HepG2 (cell line): ENCODE results near the gene SWI5. TPM values are rescaled to one million over a fixed set of nuclear protein-coding genes. Genes with fewer than 3 reads are reported as not detected.

Experiments
- CBX5 ChIP-seq: sonication (generic); formaldehyde crosslinking; IDR thresholded peaks from 2 replicates; pipeline ENCODE4 v1.4.0; 2020; ENCODE audit warnings: missing genetic modification reagents, borderline replicate concordance
- CENPX ChIP-seq: sonication (generic); formaldehyde crosslinking; IDR thresholded peaks from 2 replicates; pipeline ENCODE4 v1.9.0; 2021; ENCODE audit warnings: mild to moderate bottlenecking, missing genetic modification reagents, moderate library complexity
- DNMT1 ChIP-seq: sonication (generic); formaldehyde crosslinking; IDR thresholded peaks from 2 replicates; pipeline ENCODE4 v1.5.1; 2020; ENCODE audit warnings: mild to moderate bottlenecking, missing genetic modification reagents
- HMGXB3 ChIP-seq: sonication (generic); formaldehyde crosslinking; IDR thresholded peaks from 2 replicates; pipeline ENCODE4 v1.4.0; 2020; ENCODE audit warnings: missing genetic modification reagents, borderline replicate concordance
- KIAA2018 ChIP-seq: sonication (generic); formaldehyde crosslinking; IDR thresholded peaks from 2 replicates; pipeline ENCODE4 v1.5.0; 2020; ENCODE audit warnings: mild to moderate bottlenecking, missing genetic modification reagents, borderline replicate concordance
- MLLT10 ChIP-seq: sonication (generic); formaldehyde crosslinking; IDR thresholded peaks from 2 replicates; pipeline ENCODE4 v1.4.0; 2020; ENCODE audit warnings: missing genetic modification reagents
- PHB2 ChIP-seq: fragments of 450-650 bp; IDR thresholded peaks from 2 replicates; pipeline ENCODE4 v1.6.1; 2018; ENCODE audit not compliant: partially characterized antibody
- PLRG1 ChIP-seq: fragments of 450-650 bp; conservative IDR thresholded peaks from 2 replicates; pipeline ENCODE4 v1.6.1; 2016
- RBFOX2 ChIP-seq: fragments of 200-400 bp; formaldehyde crosslinking; IDR thresholded peaks from 2 replicates; pipeline ENCODE4 v1.6.1; 2017; ENCODE audit warnings: low read depth, mild to moderate bottlenecking, low read length
- ZNF205 ChIP-seq: IDR thresholded peaks from 2 replicates; pipeline ENCODE4 v1.6.1; 2018; ENCODE audit warnings: missing biosample characterization, missing genetic modification reagents
- ZNF317 ChIP-seq: sonication (generic); formaldehyde crosslinking; IDR thresholded peaks from 2 replicates; pipeline ENCODE4 v1.5.0; 2020; ENCODE audit warnings: mild to moderate bottlenecking, missing genetic modification reagents
- ZNF740 ChIP-seq: sonication (generic); formaldehyde crosslinking; IDR thresholded peaks from 2 replicates; pipeline ENCODE4 v1.4.0; 2020; ENCODE audit warnings: missing genetic modification reagents
- ZSCAN5A ChIP-seq: sonication (generic); formaldehyde crosslinking; IDR thresholded peaks from 2 replicates; pipeline ENCODE4 v1.8.0; 2022; ENCODE audit warnings: mild to moderate bottlenecking, missing genetic modification reagents, borderline replicate concordance
- polyA plus RNA-seq, 8 experiments: library from polyadenylated mRNA; depleted of rRNA in 3 of 8; stranded (reverse) in 7 of 8; unstranded in 1 of 8; fragments of >200 nt; fragmentation: Illumina TruSeq in 4 of 8; extraction: Trizol in 4 of 8; gene quantifications; 2 replicates each; pipeline versions ENCODE4 v1.2.1 to v1.2.3, GENCODE V29; 2011 to 2016; ENCODE audit warnings: low read depth in 4 of 8, missing spikeins in 1 of 8, mixed read lengths in 1 of 8; ENCODE audit not compliant: insufficient read depth in 1 of 8
- total RNA-seq, 5 experiments: library from RNA; depleted of rRNA; stranded (reverse); fragments of >200 nt; fragmentation: Illumina TruSeq; extraction: Trizol; gene quantifications; 2 replicates each; pipeline ENCODE4 v1.2.3, GENCODE V29; 2016; ENCODE audit warnings: low read depth in 1 of 5

The SWI5 gene
- total and polyA plus RNA-seq, 2 of the 13 experiments (the other 11 are each of a cell fraction or from before 2014, with no cell fraction given) = 39.2 to 41.0 TPM

- TF ChIP-seq RBFOX2 (peak; percentile 86), MLLT10 (CRISPR knock-in tag) (no peak), HMGXB3 (peak; percentile 83; the same call in 1 of the 2 replicates), KIAA2018 (CRISPR knock-in tag) (no peak), PHB2 (no peak), ZSCAN5A (CRISPR knock-in tag) (no peak), ZNF205 (CRISPR knock-in tag) (peak; percentile 38; the same call in 1 of the 2 replicates), CENPX (no peak), DNMT1 (CRISPR knock-in tag) (0 out of 2 replicates have a peak, but pooled peaks have one; percentile 65), ZNF317 (CRISPR knock-in tag) (peak; percentile 70; the same call in 1 of the 2 replicates), CBX5 (peak; percentile 76), ZNF740 (CRISPR knock-in tag) (no peak; the same call in 1 of the 2 replicates), PLRG1 (no peak)
Observed at GRCh38 chr9:128322404-128323211, 46.5 kb downstream of the SWI5 start, which contains the start of the genes COQ4 and TRUB2 (continued).
